Measurements from ENCODE around the gene RGMB.

Gene RGMB

DNA sequence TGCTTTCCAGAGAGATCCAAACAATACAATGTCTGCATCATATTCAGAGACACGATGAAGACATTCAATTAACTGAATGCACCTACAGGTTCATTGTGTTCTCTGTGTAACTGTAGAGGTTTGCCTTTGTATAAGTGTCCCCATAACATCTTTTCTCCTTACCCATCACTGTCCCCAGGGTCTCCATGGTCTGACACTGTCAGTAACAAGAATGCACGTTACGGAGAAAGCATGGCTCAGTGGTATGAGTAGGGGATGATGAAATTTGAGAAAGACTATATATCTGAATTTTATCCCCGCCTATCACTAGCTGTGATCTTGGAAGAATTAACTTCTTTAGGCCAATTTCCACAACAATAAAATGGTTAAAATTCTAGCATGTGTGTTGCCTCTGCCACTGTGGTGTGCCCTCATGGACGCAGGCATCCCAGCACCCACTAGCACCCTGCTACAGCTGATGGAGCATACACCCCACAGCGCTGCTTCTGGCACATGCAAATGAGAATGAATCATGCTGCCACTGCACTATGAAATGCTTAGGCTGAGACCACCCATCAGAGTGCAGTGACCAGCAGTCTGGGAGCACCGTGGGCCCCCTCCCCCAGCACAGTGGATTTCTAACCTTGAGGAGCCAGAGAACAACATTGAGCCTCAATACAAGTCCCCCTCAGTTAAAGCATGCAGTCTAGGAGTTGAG is 54.3 kb downstream of the RGMB start:
- no peak for DNase-seq

DNA sequence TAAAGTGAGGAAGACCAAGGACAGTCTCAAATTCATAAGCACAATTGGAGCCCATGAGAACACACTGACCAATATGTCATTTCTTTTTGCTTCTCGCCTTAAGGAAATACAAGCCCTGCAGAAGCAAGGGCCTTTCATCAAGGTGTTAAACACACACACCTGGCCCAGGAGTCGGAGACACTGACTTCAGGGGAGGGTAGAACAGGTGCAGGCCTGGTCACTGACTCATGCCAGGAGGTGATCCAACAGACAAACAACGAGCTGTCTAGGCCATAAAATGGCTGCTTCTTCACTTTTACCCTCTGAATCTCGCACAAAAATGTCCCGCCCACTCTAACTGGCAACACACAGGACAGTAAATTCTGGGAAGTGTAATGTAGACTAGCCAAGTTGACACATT is 62.7 kb downstream of the RGMB start:
- no peak for DNase-seq

DNA sequence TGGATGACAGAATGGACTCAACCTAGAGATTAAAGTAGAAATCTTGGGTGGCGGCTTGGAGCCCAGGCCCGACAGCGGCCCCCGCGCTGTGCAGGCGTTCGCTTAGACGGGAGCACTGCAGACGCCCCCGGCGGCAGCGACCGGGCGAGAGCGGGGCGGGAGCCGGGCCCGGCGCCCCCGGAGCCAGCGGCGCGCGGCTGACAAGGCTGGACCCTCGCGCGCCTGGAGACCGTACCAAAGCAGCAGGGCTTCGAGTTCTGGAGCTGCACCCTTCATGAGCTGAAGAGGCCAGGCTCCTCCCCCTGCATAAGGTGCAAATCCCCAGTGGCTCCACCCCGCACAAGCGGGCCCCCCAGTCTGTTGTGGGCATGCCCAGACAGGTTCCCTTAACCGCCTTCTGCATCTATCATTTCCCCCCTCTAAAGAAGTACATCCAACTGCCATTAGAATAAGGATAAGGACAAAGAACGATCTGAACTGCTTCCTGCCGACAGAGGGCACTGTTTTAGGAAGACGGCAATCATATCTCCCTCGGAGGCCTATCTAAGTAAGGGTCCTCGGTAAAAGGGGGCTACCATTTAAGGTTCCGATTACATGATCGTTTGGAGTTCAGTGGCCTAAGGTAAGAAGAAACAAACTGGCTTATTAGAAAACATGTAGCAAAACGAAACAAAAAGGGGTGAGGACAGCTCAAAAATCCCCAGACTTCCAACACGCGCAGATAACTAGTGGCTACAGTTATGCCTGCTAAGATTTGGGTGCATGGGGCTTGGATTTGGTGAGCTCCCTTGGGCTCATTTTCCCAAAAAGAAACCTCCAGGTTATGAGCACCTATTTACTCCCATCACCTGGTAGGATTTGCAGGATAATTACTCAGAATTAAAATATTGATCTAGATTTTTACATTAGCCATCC is 66.3 kb downstream of the RGMB start:
- DNase-seq = peak in 1 of 5 experiments; percentile 10

DNA sequence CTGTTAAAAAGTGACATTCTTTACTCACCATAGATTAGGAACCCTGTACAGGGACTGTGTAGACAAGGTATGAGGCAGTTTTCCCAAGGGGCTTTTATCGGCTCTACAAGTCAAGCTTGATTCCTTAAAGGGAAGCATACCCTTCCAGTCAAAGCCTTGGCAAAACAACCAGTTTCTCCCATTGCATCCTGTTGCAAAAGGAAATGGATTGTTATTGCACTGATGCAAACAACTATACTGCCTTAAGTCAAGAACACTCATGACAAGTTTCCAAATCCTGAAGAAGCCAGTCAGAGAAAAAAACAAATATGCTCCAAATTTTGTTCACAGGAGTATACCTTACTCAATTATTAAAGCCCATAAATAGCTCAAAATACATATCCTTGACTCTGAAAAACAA is 67.5 kb downstream of the RGMB start:
- no peak for DNase-seq

DNA sequence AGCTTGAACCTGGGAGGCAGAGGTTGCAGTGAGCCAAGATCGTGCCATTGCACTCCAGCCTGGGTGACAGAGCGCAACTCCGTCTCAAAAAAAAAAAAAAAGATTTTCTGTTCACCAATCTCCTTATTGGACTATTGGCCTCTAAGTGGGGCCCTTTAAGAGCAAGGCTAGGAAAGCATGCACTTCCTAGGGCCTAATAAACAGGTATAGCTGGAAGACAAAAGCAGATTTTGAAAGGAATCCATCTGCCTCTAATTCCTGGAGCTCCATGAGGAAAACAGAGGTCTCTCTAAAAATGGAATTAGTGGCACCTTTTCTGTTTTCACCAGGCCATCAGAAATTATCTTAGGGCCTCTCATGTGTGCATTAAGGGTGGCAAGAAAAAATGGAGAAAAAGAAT is 70.0 kb downstream of the RGMB start:
- no peak for DNase-seq

DNA sequence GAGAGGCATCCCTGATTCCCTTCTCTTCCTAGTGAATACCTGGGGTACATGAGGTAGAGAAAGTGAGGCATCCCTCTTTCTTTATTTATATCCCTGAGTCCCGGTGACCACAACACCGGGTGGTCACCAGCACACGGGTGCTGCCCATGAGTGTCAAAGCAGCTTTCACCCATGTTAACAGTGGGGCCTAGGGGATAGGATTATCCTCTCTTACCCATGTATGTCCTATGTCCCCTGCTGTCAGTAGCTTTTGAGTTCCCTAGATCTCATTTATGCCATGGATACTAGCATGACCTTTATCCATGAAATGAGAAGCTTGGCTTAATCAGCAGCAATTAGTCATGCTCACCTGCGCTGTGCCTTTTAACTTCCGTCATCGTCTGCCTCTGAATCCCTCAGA is 71.4 kb downstream of the RGMB start:
- no peak for DNase-seq

DNA sequence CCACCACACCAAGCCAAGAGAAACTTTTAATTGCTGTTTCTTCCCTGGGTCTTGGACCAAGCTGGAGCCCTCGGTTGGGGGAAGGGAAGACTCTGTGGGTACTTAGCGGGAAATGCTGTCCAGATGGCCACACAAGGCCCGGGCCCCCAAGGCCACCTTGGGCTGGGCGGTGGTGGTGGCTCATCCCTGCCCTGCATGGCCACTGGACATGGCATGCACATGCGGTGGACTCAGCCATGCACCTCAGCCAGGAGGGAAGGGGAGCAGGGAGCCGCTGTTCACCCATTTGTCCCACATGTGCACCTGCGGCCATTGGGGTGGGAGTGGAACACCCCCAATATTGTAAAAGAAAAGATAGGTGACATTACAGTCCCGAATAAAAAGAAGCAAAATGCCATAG is 72.4 kb downstream of the RGMB start:
- DNase-seq = no peak

All from T-helper 2 cell (primary cell).